Mammary epithelial cell (primary cell): ENCODE results near the gene THRSP.

Experiments
- EZH2 ChIP-seq: IDR thresholded peaks from 2 replicates; pipeline ENCODE4 v1.6.1; 2012; ENCODE audit warnings: low read length, inconsistent platforms, borderline replicate concordance
- TF ChIP-seq, protein P1 (sequence below), 2 donors: IDR thresholded peaks in 1 of 2; conservative IDR thresholded peaks in 1 of 2; 2 replicates each; pipeline ENCODE4 v1.5.1; 2011 to 2012; ENCODE audit warnings: inconsistent platforms in 2 of 2, low read length in 2 of 2, mild to moderate bottlenecking in 2 of 2, control low read depth in 1 of 2, low read depth in 1 of 2; ENCODE audit not compliant: insufficient read depth in 1 of 2; ENCODE audit errors: extremely low read depth in 1 of 2

DNA sequence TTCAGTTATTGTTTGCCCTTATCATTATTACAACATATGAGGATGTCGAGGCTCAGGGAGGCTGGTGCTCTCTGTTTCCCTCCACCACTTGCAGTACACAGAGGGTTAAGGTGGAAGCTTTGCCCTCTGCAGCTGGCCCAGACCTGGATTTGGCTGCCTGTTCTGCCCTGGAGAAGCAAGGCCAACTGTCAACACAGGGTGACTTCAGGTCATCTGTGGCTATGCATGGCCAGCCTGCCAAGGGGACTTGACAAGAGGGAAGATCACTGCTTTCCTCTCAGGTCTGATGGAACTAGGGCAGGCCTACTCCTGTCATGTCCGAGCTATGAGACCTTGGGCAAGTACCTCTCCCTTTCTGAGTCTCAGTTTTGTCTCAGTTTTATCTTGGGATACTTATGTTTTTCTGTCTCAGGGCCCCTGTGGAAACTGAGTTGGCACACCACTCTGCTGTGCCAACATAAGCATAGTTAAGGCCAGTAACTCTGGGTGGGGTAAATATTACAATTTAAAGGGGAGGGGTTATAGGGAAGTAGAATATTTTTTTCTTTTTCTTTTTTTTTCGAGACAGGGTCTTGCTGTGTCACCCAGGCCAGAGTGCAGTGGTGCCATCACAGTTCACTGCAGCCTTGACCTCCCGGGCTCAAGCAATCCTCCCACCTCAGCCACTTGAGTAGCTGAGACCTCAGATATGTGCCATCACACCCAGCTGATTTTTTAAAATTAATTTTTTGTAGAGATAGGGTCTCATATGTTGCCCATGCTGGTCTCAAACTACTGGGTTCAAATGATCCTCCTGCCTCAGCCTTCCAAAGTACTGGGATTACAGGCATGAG, 2.4 kb upstream of the THRSP start:
- TF ChIP-seq, protein P1, sequence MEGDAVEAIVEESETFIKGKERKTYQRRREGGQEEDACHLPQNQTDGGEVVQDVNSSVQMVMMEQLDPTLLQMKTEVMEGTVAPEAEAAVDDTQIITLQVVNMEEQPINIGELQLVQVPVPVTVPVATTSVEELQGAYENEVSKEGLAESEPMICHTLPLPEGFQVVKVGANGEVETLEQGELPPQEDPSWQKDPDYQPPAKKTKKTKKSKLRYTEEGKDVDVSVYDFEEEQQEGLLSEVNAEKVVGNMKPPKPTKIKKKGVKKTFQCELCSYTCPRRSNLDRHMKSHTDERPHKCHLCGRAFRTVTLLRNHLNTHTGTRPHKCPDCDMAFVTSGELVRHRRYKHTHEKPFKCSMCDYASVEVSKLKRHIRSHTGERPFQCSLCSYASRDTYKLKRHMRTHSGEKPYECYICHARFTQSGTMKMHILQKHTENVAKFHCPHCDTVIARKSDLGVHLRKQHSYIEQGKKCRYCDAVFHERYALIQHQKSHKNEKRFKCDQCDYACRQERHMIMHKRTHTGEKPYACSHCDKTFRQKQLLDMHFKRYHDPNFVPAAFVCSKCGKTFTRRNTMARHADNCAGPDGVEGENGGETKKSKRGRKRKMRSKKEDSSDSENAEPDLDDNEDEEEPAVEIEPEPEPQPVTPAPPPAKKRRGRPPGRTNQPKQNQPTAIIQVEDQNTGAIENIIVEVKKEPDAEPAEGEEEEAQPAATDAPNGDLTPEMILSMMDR (conservative IDR thresholded peaks at IDR 0.05 in 1 of 2, IDR thresholded peaks at IDR 0.05 in 1 of 2; ENCODE audit: extremely low read depth in 1 of 2, insufficient read depth in 1 of 2, low read depth in 1 of 2, low read length in 2 of 2) = no peak
- no peak for TF ChIP-seq EZH2
